IMR-90 (cell line): Measurements from ENCODE around the gene PRKCE.

ENCODE experiments used
- CHD1 ChIP-seq: IDR thresholded peaks from 2 replicates; pipeline ENCODE4 v1.6.1; 2012; ENCODE audit warnings: low read depth, low read length, improper control_type of control experiment
- CTCF ChIP-seq: conservative IDR thresholded peaks from 2 replicates; pipeline ENCODE4 v1.5.1; 2012; ENCODE audit warnings: mild to moderate bottlenecking, low read depth, low read length, improper control_type of control experiment
- MAZ ChIP-seq: IDR thresholded peaks from 2 replicates; pipeline ENCODE4 v1.6.1; 2012; ENCODE audit warnings: low read depth, mild to moderate bottlenecking, low read length, improper control_type of control experiment, moderate library complexity, borderline replicate concordance
- MXI1 ChIP-seq: IDR thresholded peaks from 2 replicates; pipeline ENCODE4 v1.6.1; 2012; ENCODE audit warnings: low read depth, mild to moderate bottlenecking, low read length, moderate library complexity, borderline replicate concordance
- POLR2A ChIP-seq: IDR thresholded peaks from 2 replicates; pipeline ENCODE4 v1.6.1; 2012; ENCODE audit warnings: mild to moderate bottlenecking, low read depth, low read length
- RCOR1 ChIP-seq: IDR thresholded peaks from 2 replicates; pipeline ENCODE4 v1.6.1; 2012; ENCODE audit warnings: mild to moderate bottlenecking, low read length, improper control_type of control experiment; ENCODE audit not compliant: insufficient replicate concordance
- SMC3 ChIP-seq: fragments of 150-350 bp; IDR thresholded peaks from 2 replicates; pipeline ENCODE4 v1.6.1; 2016; ENCODE audit warnings: low read depth, mild to moderate bottlenecking, antibody characterized with exemption, low read length, moderate library complexity
- TF ChIP-seq, protein P1 (sequence below): fragments of 150-350 bp; IDR thresholded peaks from 2 replicates; pipeline ENCODE4 v1.6.1; 2016; ENCODE audit warnings: low read depth, mild to moderate bottlenecking, low read length, moderate library complexity, borderline replicate concordance

GRCh38 chr2:46225150-46225625 is 573.7 kb downstream of the PRKCE start:
- TF ChIP-seq CTCF (no peak), MAZ (no peak), CHD1 (no peak), RCOR1 (no peak), SMC3 (no peak), MXI1 (no peak), POLR2A (no peak)
- TF ChIP-seq, protein P1, sequence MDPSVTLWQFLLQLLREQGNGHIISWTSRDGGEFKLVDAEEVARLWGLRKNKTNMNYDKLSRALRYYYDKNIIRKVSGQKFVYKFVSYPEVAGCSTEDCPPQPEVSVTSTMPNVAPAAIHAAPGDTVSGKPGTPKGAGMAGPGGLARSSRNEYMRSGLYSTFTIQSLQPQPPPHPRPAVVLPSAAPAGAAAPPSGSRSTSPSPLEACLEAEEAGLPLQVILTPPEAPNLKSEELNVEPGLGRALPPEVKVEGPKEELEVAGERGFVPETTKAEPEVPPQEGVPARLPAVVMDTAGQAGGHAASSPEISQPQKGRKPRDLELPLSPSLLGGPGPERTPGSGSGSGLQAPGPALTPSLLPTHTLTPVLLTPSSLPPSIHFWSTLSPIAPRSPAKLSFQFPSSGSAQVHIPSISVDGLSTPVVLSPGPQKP: no peak
